Measurements from ENCODE around the gene ANKUB1. TPM values are rescaled to one million over a fixed set of nuclear protein-coding genes. Genes with fewer than 3 reads are reported as not detected.
"Not testable (repeated sequence)": the region's sequence is repeated elsewhere in the genome, so short reads cannot be mapped to it uniquely, and the experiment has no call there.

ANKUB1 gene
- total and polyA plus RNA-seq, 8 donors, result not detected

- intact Hi-C loops (cut with DNase I), result no loop called here
- H3K4me1 ChIP-seq, result no peaks in the 10 kb centered on the region
- H3K27ac ChIP-seq, result no peak overlapping the region
- no peak for ATAC-seq
- H3K36me3 ChIP-seq, result no peaks in the 10 kb centered on the region
- no peak overlapping the region for H3K4me3 ChIP-seq
- FAIRE-seq, result no peak
- TF ChIP-seq CTCF (IDR thresholded peaks at IDR 0.05), result no peak
- no peak for DNase-seq
- no peaks in the 10 kb centered on the region for H3K9me3 ChIP-seq
- 97 to 98% methylated on average over 1 of the region's 1 CpG for WGBS, 2 donors
- no peaks in the 10 kb centered on the region for H3K27me3 ChIP-seq
Observed at GRCh38 chr3:149832086-149832485, 39.7 kb upstream of the ANKUB1 start.

- no peak overlapping the region for H3K4me3 ChIP-seq
- ATAC-seq, result no peak
- intact Hi-C loops (cut with DNase I), result no loop called here
- H3K4me1 ChIP-seq, result no peaks in the 10 kb centered on the region
- no peak for DNase-seq
- WGBS, 2 donors, result 96 to 97% methylated on average over 4 of the region's 4 CpGs
- H3K27ac ChIP-seq, result no peak overlapping the region
- H3K27me3 ChIP-seq, result no peaks in the 10 kb centered on the region
- FAIRE-seq, result no peak
- no peaks in the 10 kb centered on the region for H3K9me3 ChIP-seq
- no peaks in the 10 kb centered on the region for H3K36me3 ChIP-seq
- no peak for TF ChIP-seq CTCF (IDR thresholded peaks at IDR 0.05)
Observed at GRCh38 chr3:149831321-149831720, 39.0 kb upstream of the ANKUB1 start.

GRCh38 chr3:149830902-149831301 is 38.5 kb upstream of the ANKUB1 start:
- H3K4me3 ChIP-seq, result no peak overlapping the region
- H3K4me1 ChIP-seq, result no peaks in the 10 kb centered on the region
- intact Hi-C loops (cut with DNase I), result no loop called here
- H3K27me3 ChIP-seq, result no peaks in the 10 kb centered on the region
- H3K36me3 ChIP-seq, result no peaks in the 10 kb centered on the region
- FAIRE-seq (no peak), DNase-seq (no peak), ATAC-seq (no peak)
- no peak for TF ChIP-seq CTCF (IDR thresholded peaks at IDR 0.05)
- WGBS, 2 donors, result 93 to 96% methylated on average over 2 of the region's 2 CpGs
- H3K27ac ChIP-seq, result no peak overlapping the region
- no peaks in the 10 kb centered on the region for H3K9me3 ChIP-seq

- intact Hi-C loops (cut with DNase I); H3K4me1 ChIP-seq: not testable (repeated sequence)
- WGBS, 2 donors, result 95% methylated on average over 4 of the region's 4 CpGs
Observed at GRCh38 chr3:149829631-149830030, 37.3 kb upstream of the ANKUB1 start.

GRCh38 chr3:149828390-149828789 is 36.0 kb upstream of the ANKUB1 start:
- Histone ChIP-seq H3K9me3 (no peaks in the 10 kb centered on the region), H3K27me3 (no peaks in the 10 kb centered on the region), H3K36me3 (no peaks in the 10 kb centered on the region), H3K27ac (no peak overlapping the region), H3K4me3 (no peak overlapping the region), H3K4me1 (no peaks in the 10 kb centered on the region)
- intact Hi-C loops (cut with DNase I), result no loop called here
- TF ChIP-seq CTCF (IDR thresholded peaks at IDR 0.05), result no peak
- no peak for DNase-seq
- no peak for FAIRE-seq
- no peak for ATAC-seq
- 95 to 100% methylated on average over 1 of the region's 1 CpG for WGBS, 2 donors

More at GRCh38 chr3:149829631-149830030, 37.3 kb upstream of the ANKUB1 start:
- not testable (repeated sequence) for H3K9me3 ChIP-seq, H3K27ac ChIP-seq, H3K36me3 ChIP-seq, H3K27me3 ChIP-seq, H3K4me3 ChIP-seq, ATAC-seq, DNase-seq
- peak; percentile 67 for FAIRE-seq

- no peaks in the 10 kb centered on the region for H3K27me3 ChIP-seq
- H3K9me3 ChIP-seq, result no peaks in the 10 kb centered on the region
- H3K36me3 ChIP-seq, result no peaks in the 10 kb centered on the region
- FAIRE-seq (no peak), DNase-seq (no peak), ATAC-seq (no peak)
- WGBS, 2 donors, result 86 to 90% methylated on average over 3 of the region's 3 CpGs
- no peaks in the 10 kb centered on the region for H3K4me1 ChIP-seq
- intact Hi-C loops (cut with DNase I), result no loop called here
- no peak overlapping the region for H3K4me3 ChIP-seq
- no peak overlapping the region for H3K27ac ChIP-seq
- no peak for TF ChIP-seq CTCF (IDR thresholded peaks at IDR 0.05)
Observed at GRCh38 chr3:149826636-149827035, 34.3 kb upstream of the ANKUB1 start.
